GM23248 (cell line): ENCODE results near the gene HOXB2.

Source experiments
- EZH2 ChIP-seq: fragments of 200-600 bp; sonication (generic); IDR thresholded peaks from 2 replicates; pipeline ENCODE4 v1.6.1; 2018; ENCODE audit warnings: antibody characterized with exemption, mild to moderate bottlenecking; ENCODE audit not compliant: insufficient read depth, poor library complexity, severe bottlenecking
- EZH2phosphoT487 ChIP-seq: fragments of 200-600 bp; sonication (generic); IDR thresholded peaks from 2 replicates; pipeline ENCODE4 v1.6.1; 2018; ENCODE audit warnings: antibody characterized with exemption, moderate library complexity, mild to moderate bottlenecking, low read depth; ENCODE audit not compliant: insufficient read depth

GRCh38 chr17:48529683-48530009, 15.3 kb downstream of the HOXB2 start:
- TF ChIP-seq EZH2 (no peak), EZH2phosphoT487 (no peak)
